Measurements from ENCODE around the gene MRPL51.
"Not testable (repeated sequence)": the region's sequence is repeated elsewhere in the genome, so short reads cannot be mapped to it uniquely, and the experiment has no call there.

The MRPL51 gene

DNA sequence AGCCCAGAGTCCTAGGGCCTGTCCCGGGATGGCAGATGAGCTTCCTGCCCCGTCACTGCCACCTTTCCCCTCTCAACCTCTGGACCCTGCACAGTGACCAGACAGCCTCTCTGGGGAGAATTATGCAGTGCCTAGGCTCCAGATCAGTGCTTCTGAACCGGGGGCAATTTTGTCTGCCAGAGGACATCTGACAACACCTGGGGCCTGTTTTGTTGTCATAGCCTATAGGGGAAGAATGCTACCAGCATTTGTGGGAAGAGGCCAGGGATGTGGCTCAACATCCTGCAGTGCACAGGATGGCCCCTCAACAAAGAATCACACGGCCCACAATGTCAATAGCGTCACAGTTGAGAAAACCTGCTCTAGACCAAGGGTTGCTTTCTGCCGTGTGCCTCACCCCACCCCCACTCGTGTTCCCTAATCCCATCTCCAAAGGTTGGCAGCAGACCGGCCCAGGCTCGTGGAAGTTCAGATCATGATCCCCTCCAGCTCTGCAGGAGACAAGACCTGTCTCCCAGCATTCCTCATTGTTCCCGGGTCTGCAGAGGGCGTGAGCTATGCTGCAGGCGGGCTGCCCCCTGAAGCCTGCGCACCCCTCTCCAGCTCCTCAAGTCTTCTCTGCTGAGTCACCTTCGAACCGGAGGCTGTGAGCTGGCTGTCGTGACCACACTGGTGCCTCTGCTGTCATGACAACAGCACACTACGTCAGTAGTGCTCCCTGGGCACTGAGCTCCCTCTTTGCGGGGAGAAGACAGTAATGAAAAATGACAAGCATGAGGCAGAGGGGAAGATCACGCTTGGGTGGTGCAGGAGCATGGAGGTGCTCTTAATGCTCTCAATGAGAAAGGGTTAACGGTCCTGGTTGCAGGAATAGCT, 39.2 kb upstream of the MRPL51 start:
- DNase-seq, result peak in 37 of 51 donors; percentile 21 to 85 (median 61)

GRCh38 chr12:6530576-6531260, 37.7 kb upstream of the MRPL51 start:
- DNase-seq, result no peak

DNA sequence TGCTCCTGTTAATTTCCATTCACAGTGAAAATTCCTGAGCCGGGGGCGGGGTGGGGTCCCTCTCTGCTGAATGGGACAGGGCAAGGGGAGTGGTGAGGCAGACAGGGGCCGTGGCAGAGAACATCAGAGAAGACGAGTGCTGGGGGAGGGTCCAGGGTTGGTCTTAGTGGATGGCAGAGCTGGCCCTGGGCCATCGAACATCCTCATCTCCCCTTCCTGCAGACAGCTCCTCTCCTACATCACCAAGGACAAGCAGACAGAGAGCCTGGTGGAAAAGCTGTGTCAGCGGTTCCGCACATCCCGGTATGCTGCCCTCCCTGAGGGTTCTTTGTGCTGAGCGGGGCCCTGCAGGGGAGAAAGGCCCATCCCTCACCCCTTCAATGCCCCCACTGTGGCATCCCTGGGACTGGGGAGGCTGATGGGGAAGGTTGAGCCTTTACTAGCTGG, 36.3 kb upstream of the MRPL51 start:
- DNase-seq, result no peak

- DNase-seq, result no peak
These were observed 35.6 kb upstream of the MRPL51 start for GRCh38 chr12:6528539-6529235.

GRCh38 chr12:6527711-6528110, 34.6 kb upstream of the MRPL51 start:
- DNase-seq, result no peak

- no peak for DNase-seq
These were observed 33.9 kb upstream of the MRPL51 start for GRCh38 chr12:6526766-6527525.

DNA sequence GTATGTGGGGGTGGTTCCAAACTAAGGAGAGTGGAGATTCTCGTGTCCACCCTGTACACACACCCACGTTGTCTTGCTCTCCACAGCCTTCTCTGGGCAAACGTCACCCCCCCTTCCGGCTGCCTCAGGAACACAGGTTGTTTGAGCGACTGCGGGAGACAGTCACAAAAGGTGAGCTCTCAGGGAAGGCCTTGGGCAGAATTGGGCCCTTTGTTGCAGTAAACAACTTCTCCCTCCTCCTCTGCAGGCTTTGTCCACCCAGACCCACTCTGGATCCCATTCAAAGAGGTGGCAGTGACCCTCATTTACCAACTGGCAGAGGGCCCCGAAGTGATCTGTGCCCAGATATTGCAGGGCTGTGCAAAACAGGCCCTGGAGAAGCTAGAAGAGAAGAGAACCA, 33.1 kb upstream of the MRPL51 start:
- no peak for DNase-seq

GRCh38 chr12:6524648-6525047, 31.6 kb upstream of the MRPL51 start:
- DNase-seq, result peak in 1 of 51 donors; percentile 12

GRCh38 chr12:6523708-6524107, 30.6 kb upstream of the MRPL51 start:
- no peak for DNase-seq

DNA sequence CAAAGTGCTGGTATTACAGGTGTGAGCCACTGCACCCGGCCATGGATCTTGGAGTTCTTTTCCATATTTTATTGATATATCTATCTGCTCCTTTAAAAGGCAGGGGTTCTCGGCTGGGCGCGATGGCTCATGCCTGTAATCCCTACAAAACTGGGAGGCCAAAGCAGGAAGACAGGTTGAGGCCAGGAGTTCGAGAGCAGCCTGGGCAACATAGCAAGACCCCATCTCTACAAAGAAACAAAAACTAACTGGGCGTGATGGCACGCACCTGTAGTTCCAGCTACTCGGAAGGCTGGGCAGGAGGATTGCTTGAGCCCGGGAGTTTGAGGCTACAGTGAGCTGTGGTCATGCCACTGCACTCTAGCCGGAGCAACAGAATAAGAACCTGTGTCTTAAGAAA, 29.1 kb upstream of the MRPL51 start:
- no peak for DNase-seq

- no peak for DNase-seq
These were observed 27.1 kb upstream of the MRPL51 start for GRCh38 chr12:6520186-6520585.

DNA sequence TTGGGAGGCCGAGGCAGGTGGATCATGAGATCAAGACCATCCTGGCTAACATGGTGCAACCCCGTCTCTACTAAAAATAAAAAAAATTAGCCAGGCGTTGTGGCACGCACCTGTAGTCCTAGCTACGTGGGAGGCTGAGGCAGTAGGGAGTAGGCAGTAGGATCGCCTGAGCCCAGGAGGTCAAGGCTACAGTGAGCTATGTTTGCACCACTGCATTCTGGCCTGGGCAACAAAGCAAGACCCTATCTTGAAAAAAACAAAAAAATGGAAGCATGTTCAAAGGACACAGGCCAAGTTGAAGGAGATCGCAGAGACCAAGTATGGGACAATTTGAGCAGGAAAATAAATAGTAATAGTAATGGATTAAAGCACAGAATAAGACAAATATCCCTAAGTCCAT, 15.0 kb upstream of the MRPL51 start:
- DNase-seq, result no peak

- DNase-seq, result no peak
These were observed 14.3 kb upstream of the MRPL51 start for GRCh38 chr12:6507102-6507998.

DNA sequence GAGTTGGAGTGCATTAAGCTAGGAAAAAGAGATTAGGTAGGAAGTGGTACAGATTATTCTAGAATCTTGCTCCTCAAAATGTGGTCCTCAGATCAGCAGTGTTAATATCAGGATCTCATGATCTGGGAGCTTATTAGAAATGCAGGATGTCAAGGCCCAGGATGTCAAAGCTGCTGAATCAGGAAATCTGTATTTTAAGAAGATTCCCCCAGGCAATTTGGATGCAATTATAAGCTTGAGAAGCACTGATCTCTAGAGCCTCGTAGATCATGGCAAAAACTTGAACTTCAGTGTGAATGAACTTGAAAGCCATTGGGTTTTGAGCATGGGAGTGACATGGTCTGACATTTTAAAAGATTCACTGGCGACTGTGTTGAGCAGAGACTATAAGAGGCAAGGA, 7.4 kb upstream of the MRPL51 start:
- no peak for DNase-seq

DNA sequence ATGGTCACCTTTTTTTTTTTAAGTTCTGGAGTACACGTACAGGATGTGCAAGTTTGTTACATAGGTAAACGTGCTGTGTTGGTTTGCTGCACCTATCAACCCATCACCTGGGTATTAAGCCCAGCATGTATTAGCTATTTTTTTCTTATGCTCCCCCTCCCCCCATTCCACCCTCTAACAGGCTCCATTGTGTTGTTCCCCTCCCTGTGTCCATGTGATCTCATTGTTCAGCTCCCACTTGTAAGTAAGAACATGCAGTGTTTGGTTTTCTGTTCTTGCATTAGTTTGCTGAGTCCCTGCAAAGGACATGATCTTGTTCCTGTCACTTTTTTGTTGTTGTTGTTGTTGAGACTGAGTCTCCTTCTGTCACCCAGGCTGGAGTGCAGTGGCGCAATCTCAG, 4.2 kb upstream of the MRPL51 start:
- DNase-seq, result peak in 19 of 51 donors; percentile 1 to 30 (median 12)

DNA sequence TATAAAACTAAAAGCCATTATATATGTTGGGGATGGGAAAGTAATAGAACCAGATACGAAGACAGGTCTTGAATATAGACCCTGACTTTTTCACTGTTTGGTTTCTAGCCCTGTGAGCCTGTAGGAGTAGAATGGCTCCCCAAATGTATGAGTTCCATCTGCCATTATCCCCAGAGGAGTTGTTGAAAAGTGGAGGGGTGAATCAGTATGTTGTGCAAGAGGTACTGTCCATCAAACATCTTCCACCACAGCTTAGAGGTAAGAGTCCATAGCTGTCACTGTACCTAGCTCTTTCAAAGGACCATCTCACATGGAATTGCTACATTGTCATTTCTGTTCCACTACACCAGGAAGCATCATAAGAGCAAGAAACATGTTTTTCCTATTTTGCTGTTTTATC, 1.9 kb upstream of the MRPL51 start:
- DNase-seq, result no peak

GRCh38 chr12:6494258-6494743, 1.2 kb upstream of the MRPL51 start:
- DNase-seq, result no peak

- peak; percentile 48 to 98 (median 92) for DNase-seq
These were observed 615 bp upstream of the MRPL51 start, which contains the start of gene NCAPD2 for GRCh38 chr12:6493497-6494257. Gene NCAPD2 (plus strand): TSS chr12:6494102. CDS start chr12:6495099, 997 bp downstream.

DNA sequence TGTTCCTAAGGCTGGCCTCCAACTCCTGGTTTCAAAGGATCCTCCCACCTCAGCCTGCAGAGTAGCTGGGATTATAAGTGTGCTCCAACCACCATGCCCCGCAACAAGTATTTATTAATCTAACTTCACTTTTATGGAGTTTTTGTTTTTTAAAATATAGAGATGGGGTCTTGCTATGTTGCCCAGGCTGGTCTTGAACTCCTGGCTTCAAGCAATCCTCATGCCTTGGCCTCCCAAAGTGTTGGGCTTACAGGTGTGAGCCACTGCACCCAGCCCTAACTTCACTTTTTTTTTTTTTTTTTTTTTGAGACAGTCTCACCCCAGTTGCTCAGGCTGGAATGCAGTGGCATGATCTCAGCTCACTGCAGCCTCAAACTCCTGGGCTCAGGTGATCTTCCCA, 2.4 kb downstream of the MRPL51 start:
- DNase-seq, result not testable (repeated sequence)

Measured in hypothalamus (tissue), 51 donors.